Activated CD4-positive, alpha-beta T cell treated with anti-CD3 and anti-CD28 coated beads for 1 hour (primary cell): Measurements from ENCODE around the gene HRK.
"Not testable (repeated sequence)": the region's sequence is repeated elsewhere in the genome, so short reads cannot be mapped to it uniquely, and the experiment has no call there.

Experiments used
- DNase-seq: peaks from one replicate; pipeline ENCODE4 v3.0.0-alpha.2; 2020

HRK gene

DNA sequence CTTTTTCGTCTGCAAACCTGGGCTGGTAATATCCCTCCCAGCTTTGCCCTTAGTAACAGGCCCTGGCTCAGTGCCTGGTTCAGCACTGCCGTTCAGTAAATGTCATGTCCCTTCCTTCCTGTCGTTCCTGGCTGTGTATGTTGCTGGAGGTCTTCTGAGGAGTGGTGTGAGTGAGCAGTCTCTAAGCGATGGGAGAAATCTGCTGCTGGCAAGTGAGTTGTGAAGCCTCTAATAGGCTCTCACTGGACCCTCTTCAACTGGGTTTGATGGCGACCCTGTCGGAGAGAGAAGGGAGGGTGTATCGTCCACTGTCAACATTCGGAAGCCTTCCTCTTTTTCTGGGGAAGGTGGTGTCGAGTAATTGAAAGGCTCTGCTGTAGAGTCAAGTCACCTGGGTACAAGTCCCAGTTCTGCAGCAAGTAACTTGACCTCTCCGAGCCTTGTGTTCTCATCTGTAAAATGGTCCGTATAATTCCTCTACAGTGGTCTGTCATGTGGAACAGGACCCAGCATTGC lies 62.8 kb downstream of the HRK start:
- no peak for DNase-seq

DNA sequence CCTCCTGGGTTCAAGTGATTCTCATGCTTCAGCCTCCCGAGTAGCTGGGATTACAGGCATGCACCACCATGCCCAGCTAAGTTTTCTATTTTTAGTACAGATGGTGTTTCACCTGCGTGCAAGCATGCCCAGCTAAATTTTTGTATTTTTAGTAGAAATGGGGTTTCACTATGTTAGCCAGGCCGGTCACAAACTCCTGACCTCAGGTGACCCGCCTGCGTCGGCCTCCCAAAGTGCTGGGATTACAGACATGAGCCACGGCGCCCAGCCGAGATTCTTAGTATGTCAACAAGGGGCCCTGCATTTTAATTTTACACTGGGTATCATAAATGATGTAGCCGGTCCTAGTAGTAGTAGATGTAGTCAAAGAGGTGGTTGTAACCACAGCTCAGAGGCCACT lies 66.5 kb downstream of the HRK start:
- DNase-seq: not testable (repeated sequence)

DNA sequence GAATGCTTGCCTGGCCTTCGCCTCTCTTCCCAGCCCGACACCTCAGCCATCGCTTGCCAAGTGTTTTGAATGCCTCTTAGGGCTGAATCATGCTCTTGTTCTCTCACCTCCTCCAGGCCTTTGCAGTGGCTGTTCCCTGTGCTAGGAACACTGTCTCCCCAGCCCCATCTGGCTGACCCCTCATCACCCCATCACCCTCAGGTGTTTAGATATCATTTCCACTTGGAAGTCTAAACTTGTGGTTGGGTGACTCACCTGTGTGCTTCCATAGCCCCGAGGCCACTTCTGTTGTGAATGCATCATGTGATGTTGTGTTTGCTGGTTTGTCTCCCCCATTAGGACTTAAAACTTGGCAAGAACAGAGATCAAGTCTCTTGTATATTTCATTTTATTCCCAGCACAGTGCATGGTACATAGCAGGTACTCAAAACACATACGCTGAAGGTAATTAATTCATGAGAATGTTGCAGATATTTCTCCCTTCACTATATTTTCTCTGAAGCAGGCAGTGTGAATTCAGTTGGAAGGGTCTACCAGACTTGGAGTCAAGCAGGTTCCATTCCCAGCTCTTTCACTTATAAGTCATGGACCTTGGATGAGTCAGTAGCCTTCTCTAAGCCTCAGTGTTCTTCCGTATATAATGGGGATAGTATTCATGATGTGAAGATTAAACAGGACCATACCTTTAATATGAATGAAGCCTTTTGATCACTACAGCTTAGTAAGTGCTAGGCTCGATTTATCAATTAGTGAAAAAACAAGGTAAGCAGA lies 67.8 kb downstream of the HRK start:
- no peak for DNase-seq

DNA sequence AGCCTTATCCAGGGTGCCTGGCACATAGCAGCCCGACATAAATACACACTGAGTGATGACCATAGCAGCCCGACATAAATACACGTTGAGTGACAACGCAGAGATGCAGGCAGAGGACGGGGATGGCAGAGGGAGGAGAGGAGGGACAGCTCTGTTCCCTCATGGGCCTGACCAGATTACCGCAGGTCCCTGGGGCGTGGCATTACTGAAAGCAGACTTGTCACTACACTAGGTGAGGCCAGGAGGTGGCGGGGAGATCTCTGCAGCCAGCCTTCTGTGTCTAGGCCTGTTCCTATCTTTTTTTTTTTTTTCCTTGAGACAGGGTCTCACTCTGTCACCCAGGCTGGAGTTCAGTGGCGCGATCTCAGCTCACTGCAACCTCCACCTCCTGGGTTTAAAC lies 69.0 kb downstream of the HRK start:
- DNase-seq: no peak

DNA sequence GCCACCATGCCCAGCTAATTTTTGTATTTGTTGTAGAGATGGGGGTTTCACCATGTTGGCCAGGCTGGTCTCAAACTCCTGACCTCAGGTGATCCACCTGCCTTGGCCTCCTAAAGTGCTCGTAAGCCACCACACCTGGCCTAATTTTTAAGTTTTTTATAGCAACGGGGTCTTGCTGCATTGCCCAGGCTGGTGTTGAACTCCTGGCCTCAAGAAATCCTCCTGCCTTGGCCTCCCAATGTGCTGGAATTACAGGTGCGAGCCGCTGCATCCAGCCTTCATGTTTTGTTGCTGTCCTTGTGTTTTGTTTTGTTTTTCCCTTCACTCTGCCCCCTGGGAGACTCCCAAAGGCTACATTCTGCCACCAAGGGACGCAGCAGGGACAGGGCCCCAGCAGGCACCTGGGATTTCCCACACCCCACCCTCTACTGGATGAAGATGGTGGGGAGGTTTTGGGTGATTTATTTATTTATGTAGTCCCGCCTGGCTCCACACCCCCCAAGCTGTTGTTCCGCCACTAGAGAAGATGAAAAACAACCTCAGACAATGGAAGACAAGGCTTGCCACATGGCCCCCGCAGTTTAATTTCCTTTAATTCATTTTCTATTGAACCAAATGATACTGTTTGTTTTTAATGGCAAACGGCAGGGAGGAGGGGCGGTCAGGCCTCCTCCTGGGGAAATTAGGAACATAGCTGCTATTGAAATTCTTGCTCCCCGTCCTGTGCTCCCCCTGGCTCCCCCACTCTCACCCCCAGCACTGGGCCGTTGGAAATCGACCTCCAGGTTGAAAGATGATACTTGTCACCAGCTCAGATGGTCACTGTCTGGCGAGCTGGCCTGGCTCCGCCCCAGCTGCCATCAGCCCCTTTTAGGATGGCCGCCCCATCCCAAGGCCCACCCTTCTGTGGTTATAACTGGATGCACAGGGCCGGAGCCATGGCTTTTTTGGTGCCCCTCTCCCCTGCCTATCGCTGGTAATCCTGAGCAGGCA lies 72.8 kb downstream of the HRK start:
- no peak for DNase-seq

DNA sequence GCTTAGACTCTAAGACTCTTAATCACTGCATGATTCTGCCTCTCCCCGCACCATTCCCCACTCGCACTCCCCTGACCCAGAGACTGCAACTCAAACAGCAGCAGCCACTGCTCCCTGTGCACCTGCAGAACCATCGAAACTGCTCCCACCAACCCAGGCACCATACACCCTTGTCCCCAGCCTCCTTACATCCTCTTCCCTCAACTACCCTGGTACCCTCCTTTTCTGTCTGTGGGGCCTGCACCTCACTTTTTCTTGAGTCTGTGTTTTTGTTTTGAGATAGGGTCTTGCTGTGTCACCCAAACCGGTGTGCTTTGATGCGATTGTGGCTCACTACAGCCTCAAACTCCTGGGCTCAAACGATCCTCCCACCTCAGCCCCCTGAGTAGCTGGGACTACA lies 73.7 kb downstream of the HRK start:
- DNase-seq: no peak

DNA sequence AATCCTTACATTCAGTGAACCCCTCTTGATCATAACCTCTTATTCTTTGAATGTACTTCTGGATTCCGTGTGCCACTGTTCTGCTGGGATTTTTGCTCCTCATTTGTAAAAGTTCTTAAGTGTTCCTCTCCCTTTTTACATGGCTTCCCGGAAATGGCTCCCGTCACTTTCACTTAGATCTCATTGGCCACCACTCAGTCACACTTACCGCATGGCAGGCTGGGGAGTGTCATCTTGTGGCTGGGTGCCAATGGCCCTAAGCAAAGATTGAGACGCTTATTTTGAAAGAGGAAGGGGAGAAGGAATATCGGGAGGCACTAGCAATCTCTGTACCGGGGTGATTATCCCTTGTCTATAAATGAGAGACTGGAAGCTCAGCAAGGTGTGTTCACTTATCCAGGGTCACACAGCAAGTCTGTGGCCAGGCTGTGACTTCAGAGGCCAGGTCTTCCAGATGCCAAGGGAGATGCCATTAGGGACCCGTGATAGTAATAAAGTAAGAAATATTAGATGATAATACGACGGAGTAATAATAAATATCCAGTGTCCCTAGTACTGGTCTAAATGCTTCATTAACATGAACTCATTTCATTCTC lies 74.3 kb downstream of the HRK start:
- no peak for DNase-seq
